ENCODE results near the gene ZNF736. TPM values are rescaled to one million over a fixed set of nuclear protein-coding genes. Genes with fewer than 3 reads are reported as not detected.

Gene ZNF736
- total RNA-seq, 2 experiments from 2014 or later: 20.9 to 22.6 TPM

- ChIA-PET POLR2A (no interaction called here), CTCF (no interaction called here)
Observed at GRCh38 chr7:64400401-64400800, 86.6 kb downstream of the ZNF736 start.

Other genes starting within 250 kb of the ZNF736 start
- gene ZNF735, start 106.8 kb upstream of the ZNF736 start, total RNA-seq: not detected
- not detected for gene ZNF679, start 85.5 kb upstream of the ZNF736 start, total RNA-seq
- 10 to 100 TPM in 1 of 2 experiments, 1 to 10 TPM in 1; 8.2 to 10.3 TPM for gene ZNF680, start 249.1 kb downstream of the ZNF736 start, total RNA-seq